CD1c-positive myeloid dendritic cell (primary cell): Measurements from ENCODE around the gene PLEKHA3.
"Not testable (repeated sequence)": the region's sequence is repeated elsewhere in the genome, so short reads cannot be mapped to it uniquely, and the experiment has no call there.

Experiments used
- DNase-seq: peaks from one replicate; pipeline ENCODE4 v3.0.0-alpha.2; 2016; ENCODE audit errors: extremely low spot score

The PLEKHA3 gene

GRCh38 chr2:178522950-178523595, 42.8 kb downstream of the PLEKHA3 start:
- DNase-seq = peak; percentile 87

- DNase-seq = no peak
These were observed 43.4 kb downstream of the PLEKHA3 start for GRCh38 chr2:178523596-178524134.

GRCh38 chr2:178525010-178525409, 44.8 kb downstream of the PLEKHA3 start:
- DNase-seq = not testable (repeated sequence)

- DNase-seq = not testable (repeated sequence)
These were observed 45.2 kb downstream of the PLEKHA3 start for GRCh38 chr2:178525460-178525859.

GRCh38 chr2:178526256-178526655, 46.0 kb downstream of the PLEKHA3 start:
- DNase-seq = no peak

GRCh38 chr2:178527592-178527991, 47.3 kb downstream of the PLEKHA3 start:
- no peak for DNase-seq

GRCh38 chr2:178528647-178529046, 48.4 kb downstream of the PLEKHA3 start:
- DNase-seq = peak; percentile 13

- DNase-seq = peak; percentile 33
These were observed 48.9 kb downstream of the PLEKHA3 start for GRCh38 chr2:178529194-178529593.

- DNase-seq = peak; percentile 29
These were observed 49.9 kb downstream of the PLEKHA3 start for GRCh38 chr2:178530131-178530530.

GRCh38 chr2:178530625-178531142, 50.4 kb downstream of the PLEKHA3 start:
- peak; percentile 66 for DNase-seq

GRCh38 chr2:178531168-178531567, 50.9 kb downstream of the PLEKHA3 start:
- DNase-seq = peak; percentile 29

GRCh38 chr2:178536037-178536436, 55.8 kb downstream of the PLEKHA3 start:
- no peak for DNase-seq

- DNase-seq = no peak
These were observed 61.9 kb downstream of the PLEKHA3 start for GRCh38 chr2:178542161-178542560.

GRCh38 chr2:178542569-178542968, 62.3 kb downstream of the PLEKHA3 start:
- no peak for DNase-seq

GRCh38 chr2:178550352-178550751, 70.1 kb downstream of the PLEKHA3 start:
- no peak for DNase-seq

GRCh38 chr2:178553047-178553446, 72.8 kb downstream of the PLEKHA3 start:
- DNase-seq = no peak
